Panc1 (cell line): ENCODE measurements around the gene MISP3. TPM values are rescaled to one million over a fixed set of nuclear protein-coding genes. Genes with fewer than 3 reads are reported as not detected.
A peak's percentile ranks its signal among the peaks of the same experiment; 100 is the strongest.

Experiments used
- ATAC-seq: fragments of 200-7000 bp; cut with Tn5 transposase; 2 replicates; pipeline ENCODE4 v1.9.1; 2020; ENCODE audit warnings: mild to moderate bottlenecking, moderate library complexity
- BruUV-seq: library from RNA; stranded (reverse); fragments of 400-500 nt; replicated peaks from 2 replicates; lab custom pipeline; 2021; lab: Mats Ljungman, UMichigan
- CTCF ChIA-PET: fragments of 300-600 bp; sonication (Branson Sonifier 250); formaldehyde crosslinking; loops from one replicate; lab custom pipeline; 2022; ENCODE audit warnings: antibody characterized with exemption; lab: Charles Lee
- POLR2A ChIA-PET: fragments of 300-600 bp; sonication (Branson Sonifier 250); formaldehyde crosslinking; loops from one replicate; lab custom pipeline; 2022; ENCODE audit warnings: antibody characterized with exemption; lab: Charles Lee
- DNase-seq: peaks from one replicate; pipeline ENCODE4 v3.0.0-alpha.2; 2010; ENCODE audit warnings: low read depth, low spot score
- H3K27ac ChIP-seq: 2 replicates; pipeline ENCODE4 v1.5.1; 2011; ENCODE audit warnings: mild to moderate bottlenecking, low read length, inconsistent platforms
- H3K27me3 ChIP-seq: fragments of 200-500 bp; sonication (Bioruptor generic); 2 replicates; pipeline ENCODE4 v1.6.0; 2014; ENCODE audit warnings: low read length, inconsistent platforms; ENCODE audit not compliant: control insufficient read depth, insufficient read depth
- H3K36me3 ChIP-seq: fragments of 200-500 bp; sonication (Bioruptor generic); 2 replicates; pipeline ENCODE4 v1.5.1; 2014; ENCODE audit warnings: inconsistent platforms, mild to moderate bottlenecking, low read length, moderate library complexity; ENCODE audit not compliant: control insufficient read depth, insufficient read depth
- H3K4me1 ChIP-seq: 2 replicates; pipeline ENCODE4 v1.5.1; 2011; ENCODE audit warnings: inconsistent platforms, mild to moderate bottlenecking, low read length, moderate library complexity; ENCODE audit not compliant: control insufficient read depth, insufficient read depth
- H3K4me3 ChIP-seq, 2 experiments: 2 replicates each; pipeline ENCODE4 v1.5.1; 2011 to 2012; ENCODE audit warnings: low read depth in 2 of 2, low read length in 2 of 2, mild to moderate bottlenecking in 2 of 2, inconsistent platforms in 1 of 2, moderate library complexity in 1 of 2
- H3K9me3 ChIP-seq: fragments of 200-500 bp; sonication (Bioruptor generic); 2 replicates; pipeline ENCODE4 v1.5.1; 2014; ENCODE audit warnings: low read depth, mild to moderate bottlenecking, inconsistent platforms, low read length, moderate library complexity; ENCODE audit not compliant: control insufficient read depth, insufficient read depth
- CTCF ChIP-seq: fragments of 450-650 bp; IDR thresholded peaks from 2 replicates; pipeline ENCODE4 v1.5.1; 2017; ENCODE audit warnings: mild to moderate bottlenecking
- POLR2AphosphoS5 ChIP-seq: IDR thresholded peaks from 2 replicates; pipeline ENCODE4 v1.6.1; 2012; ENCODE audit warnings: mild to moderate bottlenecking, low read depth, low read length, moderate library complexity
- SIN3A ChIP-seq: IDR thresholded peaks from 2 replicates; pipeline ENCODE4 v1.6.1; 2012; ENCODE audit warnings: low read depth, mild to moderate bottlenecking, low read length, moderate library complexity, borderline replicate concordance; ENCODE audit not compliant: insufficient read depth
- TCF7L2 ChIP-seq: IDR thresholded peaks from 2 replicates; pipeline ENCODE4 v1.6.1; 2011; ENCODE audit warnings: mild to moderate bottlenecking, low read depth, low read length, inconsistent platforms
- in situ Hi-C: cut with HindIII; loops from 2 replicates; pipeline ENCODE4 v1.10.0; 2016; ENCODE audit warnings: low sequenced_read_pairs, low pct_unique_long_range_greater_than_20kb
- intact Hi-C: fragments of 100-400 bp; cut with micrococcal nuclease; formaldehyde crosslinking; loops from one replicate; pipeline ENCODE4 v1.10.0; 2022; ENCODE audit not compliant: unreplicated experiment
- total RNA-seq: library from RNA; stranded (reverse); gene quantifications from one replicate; pipeline ENCODE4 v1.2.1, GENCODE V29; 2021; ENCODE audit not compliant: unreplicated experiment
- TF ChIP-seq, protein P1 (sequence below), 2 experiments: IDR thresholded peaks; 2 replicates each; pipeline ENCODE4 v1.6.1; 2011 to 2012; ENCODE audit warnings: low read depth in 2 of 2, control low read depth in 1 of 2, low read length in 1 of 2, mild to moderate bottlenecking in 1 of 2, moderate library complexity in 1 of 2; ENCODE audit not compliant: insufficient read depth in 1 of 2

MISP3 gene
- total RNA-seq, 1 experiment from 2014 or later = 1.5 TPM

- no peaks in the 10 kb centered on the region for H3K36me3 ChIP-seq
- no TSS peak for BruUV-seq
- intact Hi-C loops = no loop called here
- in situ Hi-C loops = no loop called here
- peaks cover 26% of the 10 kb centered on the region for H3K4me1 ChIP-seq
- H3K9me3 ChIP-seq = no peaks in the 10 kb centered on the region
- DNase-seq (no peak), ATAC-seq (no peak)
- TF ChIP-seq TCF7L2 (no peak), CTCF (no peak), POLR2AphosphoS5 (no peak)
- TF ChIP-seq, protein P1, sequence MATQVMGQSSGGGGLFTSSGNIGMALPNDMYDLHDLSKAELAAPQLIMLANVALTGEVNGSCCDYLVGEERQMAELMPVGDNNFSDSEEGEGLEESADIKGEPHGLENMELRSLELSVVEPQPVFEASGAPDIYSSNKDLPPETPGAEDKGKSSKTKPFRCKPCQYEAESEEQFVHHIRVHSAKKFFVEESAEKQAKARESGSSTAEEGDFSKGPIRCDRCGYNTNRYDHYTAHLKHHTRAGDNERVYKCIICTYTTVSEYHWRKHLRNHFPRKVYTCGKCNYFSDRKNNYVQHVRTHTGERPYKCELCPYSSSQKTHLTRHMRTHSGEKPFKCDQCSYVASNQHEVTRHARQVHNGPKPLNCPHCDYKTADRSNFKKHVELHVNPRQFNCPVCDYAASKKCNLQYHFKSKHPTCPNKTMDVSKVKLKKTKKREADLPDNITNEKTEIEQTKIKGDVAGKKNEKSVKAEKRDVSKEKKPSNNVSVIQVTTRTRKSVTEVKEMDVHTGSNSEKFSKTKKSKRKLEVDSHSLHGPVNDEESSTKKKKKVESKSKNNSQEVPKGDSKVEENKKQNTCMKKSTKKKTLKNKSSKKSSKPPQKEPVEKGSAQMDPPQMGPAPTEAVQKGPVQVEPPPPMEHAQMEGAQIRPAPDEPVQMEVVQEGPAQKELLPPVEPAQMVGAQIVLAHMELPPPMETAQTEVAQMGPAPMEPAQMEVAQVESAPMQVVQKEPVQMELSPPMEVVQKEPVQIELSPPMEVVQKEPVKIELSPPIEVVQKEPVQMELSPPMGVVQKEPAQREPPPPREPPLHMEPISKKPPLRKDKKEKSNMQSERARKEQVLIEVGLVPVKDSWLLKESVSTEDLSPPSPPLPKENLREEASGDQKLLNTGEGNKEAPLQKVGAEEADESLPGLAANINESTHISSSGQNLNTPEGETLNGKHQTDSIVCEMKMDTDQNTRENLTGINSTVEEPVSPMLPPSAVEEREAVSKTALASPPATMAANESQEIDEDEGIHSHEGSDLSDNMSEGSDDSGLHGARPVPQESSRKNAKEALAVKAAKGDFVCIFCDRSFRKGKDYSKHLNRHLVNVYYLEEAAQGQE (IDR thresholded peaks at IDR 0.05; ENCODE audit: insufficient read depth in 1 of 2, low read depth in 2 of 2, low read length in 1 of 2) = no peak
- ChIA-PET CTCF (no interaction called here), POLR2A (no interaction called here)
- peak overlapping the region; percentile 92 for H3K27ac ChIP-seq
- no peaks in the 10 kb centered on the region for H3K27me3 ChIP-seq
- no peak overlapping the region for H3K4me3 ChIP-seq
Measured at GRCh38 chr19:14119146-14119545, 46.6 kb downstream of the MISP3 start.

- ChIA-PET POLR2A (no interaction called here), CTCF (no interaction called here)
Measured at GRCh38 chr19:14119644-14120496, 47.3 kb downstream of the MISP3 start.

More at GRCh38 chr19:14119644-14120496, 47.3 kb downstream of the MISP3 start:
- no peak overlapping the region for H3K27ac ChIP-seq
- H3K4me1 ChIP-seq = peaks cover 26% of the 10 kb centered on the region
- H3K9me3 ChIP-seq = no peaks in the 10 kb centered on the region
- no peaks in the 10 kb centered on the region for H3K36me3 ChIP-seq
- no TSS peak for BruUV-seq
- no peak overlapping the region for H3K4me3 ChIP-seq
- in situ Hi-C loops = no loop called here
- H3K27me3 ChIP-seq = no peaks in the 10 kb centered on the region
- no peak for ATAC-seq
- intact Hi-C loops = no loop called here
- TF ChIP-seq POLR2AphosphoS5 (peak; percentile 33; the same call in 1 of the 2 replicates), CTCF (no peak), SIN3A (no peak), TCF7L2 (no peak)
- TF ChIP-seq, protein P1 (IDR thresholded peaks at IDR 0.05; ENCODE audit: insufficient read depth in 1 of 2, low read depth in 2 of 2, low read length in 1 of 2) = no peak
- DNase-seq = no peak
